OCI-LY1 (cell line): ENCODE measurements around the gene RBP7.

Experiments used
- H2AFZ ChIP-seq: fragments of 200-600 bp; sonication (generic), shearing (Covaris generic); 2 replicates; pipeline ENCODE4 v1.6.0; 2014; ENCODE audit warnings: antibody characterized with exemption, mild to moderate bottlenecking, low read length
- H3F3A ChIP-seq: fragments of 200-600 bp; sonication (generic), shearing (Covaris generic); 2 replicates; pipeline ENCODE4 v1.6.0; 2014; ENCODE audit warnings: mild to moderate bottlenecking, antibody characterized with exemption, low read length, moderate library complexity; ENCODE audit not compliant: insufficient read depth
- H3K27ac ChIP-seq: fragments of 200-600 bp; sonication (generic); 2 replicates; pipeline ENCODE4 v1.5.1; 2014; ENCODE audit warnings: low read length, mixed run types, mild to moderate bottlenecking, low read depth; ENCODE audit not compliant: poor library complexity, severe bottlenecking
- H3K27me3 ChIP-seq: fragments of 200-600 bp; sonication (generic); 2 replicates; pipeline ENCODE4 v1.6.0; 2014; ENCODE audit warnings: antibody characterized with exemption, mild to moderate bottlenecking, low read length, moderate library complexity; ENCODE audit not compliant: insufficient read depth
- H3K36me3 ChIP-seq: fragments of 200-600 bp; sonication (generic); 2 replicates; pipeline ENCODE4 v1.6.1; 2014; ENCODE audit warnings: mild to moderate bottlenecking, antibody characterized with exemption, low read length, moderate library complexity, mixed read lengths; ENCODE audit not compliant: insufficient read depth
- H3K4me1 ChIP-seq: fragments of 200-600 bp; sonication (generic); 2 replicates; pipeline ENCODE4 v1.5.1; 2014; ENCODE audit warnings: mild to moderate bottlenecking, low read length, moderate library complexity; ENCODE audit not compliant: insufficient read depth, severe bottlenecking
- H3K4me2 ChIP-seq: fragments of 200-600 bp; sonication (generic), shearing (Covaris generic); 2 replicates; pipeline ENCODE4 v1.6.1; 2014; ENCODE audit warnings: low read length
- H3K4me3 ChIP-seq: fragments of 200-600 bp; sonication (generic); 2 replicates; pipeline ENCODE4 v1.5.1; 2014; ENCODE audit warnings: low read length, low read depth, mild to moderate bottlenecking, mixed read lengths; ENCODE audit not compliant: poor library complexity, severe bottlenecking
- H3K79me2 ChIP-seq: fragments of 200-600 bp; shearing (Covaris generic); 2 replicates; pipeline ENCODE4 v1.6.1; 2016; ENCODE audit warnings: mixed run types, low read length, mixed read lengths; ENCODE audit not compliant: insufficient read depth
- H3K9ac ChIP-seq: fragments of 200-600 bp; sonication (generic), shearing (Covaris generic); 2 replicates; pipeline ENCODE4 v1.6.1; 2014; ENCODE audit warnings: mild to moderate bottlenecking, low read length, mixed read lengths
- H3K9me2 ChIP-seq: fragments of 200-600 bp; sonication (generic), shearing (Covaris generic); 2 replicates; pipeline ENCODE4 v1.6.1; 2014; ENCODE audit warnings: low read depth, mild to moderate bottlenecking, low read length, mixed read lengths
- H3K9me3 ChIP-seq: fragments of 200-600 bp; shearing (Covaris generic); 2 replicates; pipeline ENCODE4 v1.6.1; 2014; ENCODE audit warnings: low read length, mixed read lengths
- H4K20me1 ChIP-seq: fragments of 200-600 bp; sonication (generic), shearing (Covaris generic); 2 replicates; pipeline ENCODE4 v1.6.0; 2016; ENCODE audit warnings: mild to moderate bottlenecking, low read length; ENCODE audit not compliant: insufficient read depth
- EZH2 ChIP-seq: fragments of 200-600 bp; sonication (generic), shearing (Covaris generic); IDR thresholded peaks from 2 replicates; pipeline ENCODE4 v1.8.0; 2017; ENCODE audit warnings: borderline replicate concordance, mixed run types, mild to moderate bottlenecking, antibody characterized with exemption, low read length, moderate library complexity, mixed read lengths
- TF ChIP-seq, protein P1 (sequence below): fragments of 200-600 bp; sonication (generic), shearing (Covaris generic); IDR thresholded peaks from 2 replicates; pipeline ENCODE4 v1.5.1; 2017; ENCODE audit warnings: mild to moderate bottlenecking, antibody characterized with exemption, low read length, moderate library complexity, mixed read lengths

Gene RBP7

GRCh38 chr1:9989773-9990172 is 7.3 kb upstream of the RBP7 start:
- H3K4me1 ChIP-seq = no peaks in the 10 kb centered on the region
- no peak overlapping the region for H3K27ac ChIP-seq
- no peaks in the 10 kb centered on the region for H3F3A ChIP-seq
- H3K9me2 ChIP-seq = no peaks in the 10 kb centered on the region
- H4K20me1 ChIP-seq = no peaks in the 10 kb centered on the region
- H3K4me2 ChIP-seq = no peak overlapping the region
- no peak overlapping the region for H3K4me3 ChIP-seq
- no peak overlapping the region for H2AFZ ChIP-seq
- no peaks in the 10 kb centered on the region for H3K9me3 ChIP-seq
- H3K9ac ChIP-seq = no peak overlapping the region
- no peaks in the 10 kb centered on the region for H3K27me3 ChIP-seq
- H3K36me3 ChIP-seq = no peaks in the 10 kb centered on the region
- TF ChIP-seq, protein P1, sequence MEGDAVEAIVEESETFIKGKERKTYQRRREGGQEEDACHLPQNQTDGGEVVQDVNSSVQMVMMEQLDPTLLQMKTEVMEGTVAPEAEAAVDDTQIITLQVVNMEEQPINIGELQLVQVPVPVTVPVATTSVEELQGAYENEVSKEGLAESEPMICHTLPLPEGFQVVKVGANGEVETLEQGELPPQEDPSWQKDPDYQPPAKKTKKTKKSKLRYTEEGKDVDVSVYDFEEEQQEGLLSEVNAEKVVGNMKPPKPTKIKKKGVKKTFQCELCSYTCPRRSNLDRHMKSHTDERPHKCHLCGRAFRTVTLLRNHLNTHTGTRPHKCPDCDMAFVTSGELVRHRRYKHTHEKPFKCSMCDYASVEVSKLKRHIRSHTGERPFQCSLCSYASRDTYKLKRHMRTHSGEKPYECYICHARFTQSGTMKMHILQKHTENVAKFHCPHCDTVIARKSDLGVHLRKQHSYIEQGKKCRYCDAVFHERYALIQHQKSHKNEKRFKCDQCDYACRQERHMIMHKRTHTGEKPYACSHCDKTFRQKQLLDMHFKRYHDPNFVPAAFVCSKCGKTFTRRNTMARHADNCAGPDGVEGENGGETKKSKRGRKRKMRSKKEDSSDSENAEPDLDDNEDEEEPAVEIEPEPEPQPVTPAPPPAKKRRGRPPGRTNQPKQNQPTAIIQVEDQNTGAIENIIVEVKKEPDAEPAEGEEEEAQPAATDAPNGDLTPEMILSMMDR = no peak
- no peak for TF ChIP-seq EZH2
- H3K79me2 ChIP-seq = no peaks in the 10 kb centered on the region

DNA sequence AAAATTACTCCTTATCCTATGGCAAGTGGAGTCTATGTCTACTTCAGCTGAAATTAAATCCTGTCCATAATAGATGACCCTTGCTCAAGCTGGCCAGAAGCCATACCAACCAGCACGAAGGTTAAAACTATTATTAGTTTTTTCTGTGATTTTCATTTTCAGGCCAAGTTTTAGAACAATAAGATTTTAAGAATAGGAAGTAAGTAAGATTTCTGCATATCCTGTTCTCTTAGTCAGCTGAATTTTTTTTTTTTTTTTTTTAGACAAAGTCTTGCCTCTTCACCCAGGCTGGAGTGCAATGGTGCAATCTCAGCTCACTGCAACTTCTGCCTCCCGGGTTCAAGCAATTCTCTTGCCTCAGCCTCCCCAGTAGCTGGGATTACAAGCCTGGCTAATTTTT is 6.1 kb upstream of the RBP7 start:
- TF ChIP-seq EZH2 = no peak
- TF ChIP-seq, protein P1 = no peak
- Histone ChIP-seq H3K4me1 (no peaks in the 10 kb centered on the region), H3K36me3 (no peaks in the 10 kb centered on the region), H4K20me1 (no peaks in the 10 kb centered on the region), H3K4me2 (no peak overlapping the region), H3K27ac (no peak overlapping the region), H3K9me2 (no peaks in the 10 kb centered on the region), H3K27me3 (no peaks in the 10 kb centered on the region), H3K9ac (no peak overlapping the region), H3K4me3 (no peak overlapping the region), H2AFZ (no peak overlapping the region), H3K79me2 (no peaks in the 10 kb centered on the region), H3K9me3 (no peaks in the 10 kb centered on the region), H3F3A (no peaks in the 10 kb centered on the region)

- H3K79me2 ChIP-seq = no peaks in the 10 kb centered on the region
- no peaks in the 10 kb centered on the region for H3F3A ChIP-seq
- H3K9ac ChIP-seq = no peak overlapping the region
- no peaks in the 10 kb centered on the region for H3K27me3 ChIP-seq
- no peak overlapping the region for H3K4me3 ChIP-seq
- H2AFZ ChIP-seq = no peak overlapping the region
- no peaks in the 10 kb centered on the region for H3K9me3 ChIP-seq
- no peak for TF ChIP-seq EZH2
- TF ChIP-seq, protein P1 = no peak
- H3K4me2 ChIP-seq = no peak overlapping the region
- H3K9me2 ChIP-seq = no peaks in the 10 kb centered on the region
- no peaks in the 10 kb centered on the region for H4K20me1 ChIP-seq
- no peaks in the 10 kb centered on the region for H3K4me1 ChIP-seq
- H3K27ac ChIP-seq = no peak overlapping the region
- H3K36me3 ChIP-seq = no peaks in the 10 kb centered on the region
Observed at GRCh38 chr1:9992910-9993309, 4.1 kb upstream of the RBP7 start.
